DND-41 (cell line): ENCODE data around the gene TMEM184B.

Experiments used
- ATAC-seq: fragments of 200-7000 bp; cut with Tn5 transposase; 3 replicates; pipeline ENCODE4 v1.9.1; 2021; ENCODE audit warnings: low read depth; ENCODE audit not compliant: insufficient read depth
- DNase-seq: peaks from one replicate; pipeline ENCODE4 v3.0.0-alpha.2; 2020
- H2AFZ ChIP-seq: 2 replicates; pipeline ENCODE4 v1.6.0; 2012; ENCODE audit warnings: low read depth, low read length
- H3K27ac ChIP-seq: 2 replicates; pipeline ENCODE4 v1.5.1; 2012; ENCODE audit warnings: low read length, inconsistent platforms
- H3K27me3 ChIP-seq: fragments of 200-600 bp; sonication (generic); 2 replicates; pipeline ENCODE4 v1.6.0; 2012; ENCODE audit warnings: low read length, mild to moderate bottlenecking, inconsistent platforms; ENCODE audit not compliant: insufficient read depth, poor library complexity
- H3K36me3 ChIP-seq: 2 replicates; pipeline ENCODE4 v1.5.1; 2012; ENCODE audit warnings: low read length, inconsistent platforms; ENCODE audit not compliant: insufficient read depth
- H3K4me1 ChIP-seq: 2 replicates; pipeline ENCODE4 v1.5.1; 2012; ENCODE audit warnings: mild to moderate bottlenecking, low read length; ENCODE audit not compliant: insufficient read depth
- H3K4me2 ChIP-seq: 2 replicates; pipeline ENCODE4 v1.6.0; 2012; ENCODE audit warnings: mild to moderate bottlenecking, moderate library complexity, low read length, inconsistent platforms; ENCODE audit not compliant: insufficient read depth
- H3K4me3 ChIP-seq, 2 experiments: fragments of 200-600 bp in 1 of 2; shearing (Covaris generic) in 1 of 2; 2 replicates each; pipeline ENCODE4 v1.5.1; 2012 to 2016; ENCODE audit warnings: inconsistent platforms in 2 of 2, low read length in 2 of 2, mild to moderate bottlenecking in 2 of 2, low read depth in 1 of 2, moderate library complexity in 1 of 2
- H3K79me2 ChIP-seq: 2 replicates; pipeline ENCODE4 v1.6.0; 2012; ENCODE audit warnings: low read length, inconsistent platforms; ENCODE audit not compliant: insufficient read depth
- H3K9ac ChIP-seq: 2 replicates; pipeline ENCODE4 v1.6.0; 2012; ENCODE audit warnings: low read depth, mild to moderate bottlenecking, inconsistent platforms, low read length, moderate library complexity
- H3K9me3 ChIP-seq: 2 replicates; pipeline ENCODE4 v1.5.1; 2012; ENCODE audit warnings: low read length, moderate library complexity, mild to moderate bottlenecking, inconsistent platforms; ENCODE audit not compliant: insufficient read depth, severe bottlenecking
- H4K20me1 ChIP-seq: 2 replicates; pipeline ENCODE4 v1.6.0; 2012; ENCODE audit warnings: low read length; ENCODE audit not compliant: insufficient read depth
- EZH2 ChIP-seq: IDR thresholded peaks from 3 replicates; pipeline ENCODE4 v1.6.1; 2012; ENCODE audit warnings: borderline replicate concordance, low read depth, mild to moderate bottlenecking, moderate library complexity, low read length, inconsistent platforms; ENCODE audit not compliant: severe bottlenecking
- TF ChIP-seq, protein P1 (sequence below): IDR thresholded peaks from 2 replicates; pipeline ENCODE4 v1.5.1; 2012; ENCODE audit warnings: borderline replicate concordance, low read length, moderate library complexity, mild to moderate bottlenecking; ENCODE audit not compliant: poor library complexity, severe bottlenecking; ENCODE audit errors: extremely low read depth

Gene TMEM184B

DNA sequence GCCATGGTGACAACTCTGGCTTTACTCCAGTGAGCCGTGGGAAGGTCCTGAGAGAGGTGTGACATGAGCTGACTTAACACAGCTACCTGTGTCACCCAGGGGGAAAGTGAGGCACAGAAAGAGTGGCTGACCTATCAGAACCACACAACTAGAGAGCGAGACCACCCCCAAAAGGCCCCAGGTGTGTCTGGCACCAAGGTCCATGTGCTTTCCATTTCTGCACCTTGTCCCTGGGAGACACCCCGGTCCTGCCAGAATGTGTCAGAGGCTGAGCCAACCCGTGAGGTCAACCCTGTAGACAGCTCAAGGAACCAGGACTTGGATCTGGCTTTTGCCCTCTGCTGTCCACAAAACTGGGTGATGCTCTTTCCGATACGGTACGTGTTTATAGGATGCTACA lies 61.3 kb downstream of the TMEM184B start:
- no peak overlapping the region for H3K4me3 ChIP-seq
- no peak overlapping the region for H3K4me2 ChIP-seq
- H3K9ac ChIP-seq = no peak overlapping the region
- TF ChIP-seq EZH2 = no peak
- TF ChIP-seq, protein P1, sequence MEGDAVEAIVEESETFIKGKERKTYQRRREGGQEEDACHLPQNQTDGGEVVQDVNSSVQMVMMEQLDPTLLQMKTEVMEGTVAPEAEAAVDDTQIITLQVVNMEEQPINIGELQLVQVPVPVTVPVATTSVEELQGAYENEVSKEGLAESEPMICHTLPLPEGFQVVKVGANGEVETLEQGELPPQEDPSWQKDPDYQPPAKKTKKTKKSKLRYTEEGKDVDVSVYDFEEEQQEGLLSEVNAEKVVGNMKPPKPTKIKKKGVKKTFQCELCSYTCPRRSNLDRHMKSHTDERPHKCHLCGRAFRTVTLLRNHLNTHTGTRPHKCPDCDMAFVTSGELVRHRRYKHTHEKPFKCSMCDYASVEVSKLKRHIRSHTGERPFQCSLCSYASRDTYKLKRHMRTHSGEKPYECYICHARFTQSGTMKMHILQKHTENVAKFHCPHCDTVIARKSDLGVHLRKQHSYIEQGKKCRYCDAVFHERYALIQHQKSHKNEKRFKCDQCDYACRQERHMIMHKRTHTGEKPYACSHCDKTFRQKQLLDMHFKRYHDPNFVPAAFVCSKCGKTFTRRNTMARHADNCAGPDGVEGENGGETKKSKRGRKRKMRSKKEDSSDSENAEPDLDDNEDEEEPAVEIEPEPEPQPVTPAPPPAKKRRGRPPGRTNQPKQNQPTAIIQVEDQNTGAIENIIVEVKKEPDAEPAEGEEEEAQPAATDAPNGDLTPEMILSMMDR = no peak
- peaks cover 8% of the 10 kb centered on the region; the same call in 1 of the 2 replicates for H4K20me1 ChIP-seq
- DNase-seq (no peak), ATAC-seq (no peak)
- H3K4me1 ChIP-seq = no peaks in the 10 kb centered on the region
- H3K9me3 ChIP-seq = no peaks in the 10 kb centered on the region
- no peaks in the 10 kb centered on the region; the same call in 1 of the 2 replicates for H3K36me3 ChIP-seq
- no peaks in the 10 kb centered on the region for H3K79me2 ChIP-seq
- no peak overlapping the region for H2AFZ ChIP-seq
- no peak overlapping the region for H3K27ac ChIP-seq
- H3K27me3 ChIP-seq = no peaks in the 10 kb centered on the region

GRCh38 chr22:38208551-38208968 lies 64.2 kb downstream of the TMEM184B start:
- Histone ChIP-seq H3K27me3 (no peaks in the 10 kb centered on the region), H4K20me1 (peaks cover 28% of the 10 kb centered on the region), H3K79me2 (no peaks in the 10 kb centered on the region), H3K4me3 (no peak overlapping the region), H3K9ac (no peak overlapping the region), H3K27ac (no peak overlapping the region), H3K4me2 (no peak overlapping the region), H3K4me1 (peaks cover 9% of the 10 kb centered on the region), H3K36me3 (no peaks in the 10 kb centered on the region), H2AFZ (no peak overlapping the region), H3K9me3 (no peaks in the 10 kb centered on the region)
- no peak for ATAC-seq
- no peak for TF ChIP-seq EZH2
- TF ChIP-seq, protein P1 = no peak
- DNase-seq = no peak

DNA sequence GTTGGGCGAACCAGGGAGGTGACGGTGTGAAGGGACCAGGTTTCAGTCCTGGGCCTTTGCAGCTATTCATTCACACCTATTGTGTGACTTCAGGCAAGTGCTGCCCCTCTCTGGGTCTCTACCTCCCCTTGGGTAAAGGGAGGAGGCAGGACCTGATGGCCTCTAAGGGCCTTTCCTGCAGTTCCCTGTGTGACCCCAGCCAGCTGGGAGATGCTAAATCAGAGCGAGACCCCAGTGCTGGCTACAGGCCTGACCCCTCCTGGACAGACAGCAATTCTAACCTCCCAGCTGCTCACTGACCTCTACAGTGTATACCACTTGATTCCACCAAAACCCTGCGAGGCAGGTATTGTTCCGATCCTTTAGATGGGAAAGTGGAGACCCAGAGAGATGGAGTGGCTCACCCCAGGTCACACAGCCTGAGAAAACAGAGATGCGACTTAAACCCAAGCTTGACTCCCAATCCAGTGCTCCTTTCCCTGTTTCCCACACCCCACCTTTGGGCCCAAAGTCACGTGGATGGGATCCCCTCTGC lies 64.8 kb downstream of the TMEM184B start:
- Histone ChIP-seq H4K20me1 (peaks cover 25% of the 10 kb centered on the region), H3K79me2 (no peaks in the 10 kb centered on the region), H3K9me3 (no peaks in the 10 kb centered on the region), H3K4me3 (no peak overlapping the region), H2AFZ (no peak overlapping the region), H3K4me1 (peaks cover 15% of the 10 kb centered on the region), H3K36me3 (no peaks in the 10 kb centered on the region), H3K4me2 (no peak overlapping the region), H3K9ac (no peak overlapping the region), H3K27me3 (peaks cover 2% of the 10 kb centered on the region), H3K27ac (no peak overlapping the region)
- DNase-seq (no peak), ATAC-seq (no peak)
- TF ChIP-seq EZH2 = no peak
- TF ChIP-seq, protein P1 = no peak
